Loucy (cell line): Measurements from ENCODE around the gene ATP6V1G2.

Experiments used
- H2AFZ ChIP-seq: fragments of 200-600 bp; sonication (generic); 2 replicates; pipeline ENCODE4 v1.6.0; 2016; ENCODE audit warnings: antibody characterized with exemption, mild to moderate bottlenecking, low read length, moderate library complexity
- H3F3A ChIP-seq: fragments of 200-600 bp; 2 replicates; pipeline ENCODE4 v1.6.0; 2016; ENCODE audit warnings: antibody characterized with exemption, low read depth, mild to moderate bottlenecking
- H3K27me3 ChIP-seq: fragments of 200-600 bp; sonication (generic); 2 replicates; pipeline ENCODE4 v1.6.1; 2014; ENCODE audit warnings: low read length, mild to moderate bottlenecking; ENCODE audit not compliant: insufficient read depth, poor library complexity, severe bottlenecking
- H3K36me3 ChIP-seq: fragments of 200-600 bp; sonication (generic); 2 replicates; pipeline ENCODE4 v1.6.1; 2016; ENCODE audit warnings: low read length; ENCODE audit not compliant: insufficient read depth
- H3K4me1 ChIP-seq: fragments of 200-600 bp; sonication (generic); 2 replicates; pipeline ENCODE4 v1.5.1; 2014; ENCODE audit warnings: low read length, mild to moderate bottlenecking; ENCODE audit not compliant: insufficient read depth, poor library complexity, severe bottlenecking
- H3K4me2 ChIP-seq: fragments of 200-600 bp; sonication (generic); 2 replicates; pipeline ENCODE4 v1.6.0; 2014; ENCODE audit warnings: antibody characterized with exemption, low read length, low read depth, mild to moderate bottlenecking; ENCODE audit not compliant: poor library complexity, severe bottlenecking
- H3K4me3 ChIP-seq: fragments of 200-600 bp; sonication (generic); 2 replicates; pipeline ENCODE4 v1.5.1; 2014; ENCODE audit warnings: low read length, mild to moderate bottlenecking, mixed read lengths; ENCODE audit not compliant: poor library complexity, severe bottlenecking
- H3K79me2 ChIP-seq: fragments of 200-600 bp; sonication (generic); 2 replicates; pipeline ENCODE4 v1.6.1; 2014; ENCODE audit warnings: low read length; ENCODE audit not compliant: insufficient read depth
- H3K9ac ChIP-seq: fragments of 200-600 bp; sonication (generic); 2 replicates; pipeline ENCODE4 v1.6.0; 2014; ENCODE audit warnings: mild to moderate bottlenecking, low read depth, low read length, moderate library complexity; ENCODE audit not compliant: poor library complexity, severe bottlenecking
- H3K9me2 ChIP-seq: fragments of 200-600 bp; sonication (generic); replicated peaks from 2 replicates; pipeline ENCODE4 v1.6.1; 2016; ENCODE audit warnings: low read depth, low read length, mixed read lengths
- H3K9me3 ChIP-seq: fragments of 200-600 bp; sonication (generic); 2 replicates; pipeline ENCODE4 v1.6.1; 2014; ENCODE audit warnings: mild to moderate bottlenecking, antibody characterized with exemption, low read length, low read depth; ENCODE audit not compliant: insufficient read depth
- H4K20me1 ChIP-seq: fragments of 200-600 bp; sonication (generic); 2 replicates; pipeline ENCODE4 v1.6.0; 2014; ENCODE audit warnings: antibody characterized with exemption, low read length, mild to moderate bottlenecking; ENCODE audit not compliant: insufficient read depth, poor library complexity, severe bottlenecking
- CTCF ChIP-seq: fragments of 200-600 bp; sonication (generic); conservative IDR thresholded peaks from 2 replicates; pipeline ENCODE4 v1.5.1; 2014; ENCODE audit warnings: mild to moderate bottlenecking, antibody characterized with exemption, low read length
- EZH2phosphoT487 ChIP-seq: fragments of 200-600 bp; IDR thresholded peaks from 2 replicates; pipeline ENCODE4 v1.6.1; 2018; ENCODE audit warnings: antibody characterized with exemption, mild to moderate bottlenecking, moderate library complexity, borderline replicate concordance

Gene ATP6V1G2

GRCh38 chr6:31577579-31577966 is 31.2 kb upstream of the ATP6V1G2 start:
- peak overlapping the region; percentile 54 for H3K9ac ChIP-seq
- TF ChIP-seq EZH2phosphoT487 (no peak), CTCF (no peak)
- H3K9me2 ChIP-seq = no peaks in the 10 kb centered on the region
- no peaks in the 10 kb centered on the region for H3K27me3 ChIP-seq
- no peak overlapping the region for H2AFZ ChIP-seq
- no peaks in the 10 kb centered on the region for H3K9me3 ChIP-seq
- H3K79me2 ChIP-seq = peaks cover 17% of the 10 kb centered on the region
- no peaks in the 10 kb centered on the region for H3F3A ChIP-seq
- peak overlapping the region; percentile 52 for H3K4me2 ChIP-seq
- H3K36me3 ChIP-seq = no peaks in the 10 kb centered on the region
- no peaks in the 10 kb centered on the region for H4K20me1 ChIP-seq
- peaks cover 65% of the 10 kb centered on the region for H3K4me1 ChIP-seq
- no peak overlapping the region for H3K4me3 ChIP-seq

DNA sequence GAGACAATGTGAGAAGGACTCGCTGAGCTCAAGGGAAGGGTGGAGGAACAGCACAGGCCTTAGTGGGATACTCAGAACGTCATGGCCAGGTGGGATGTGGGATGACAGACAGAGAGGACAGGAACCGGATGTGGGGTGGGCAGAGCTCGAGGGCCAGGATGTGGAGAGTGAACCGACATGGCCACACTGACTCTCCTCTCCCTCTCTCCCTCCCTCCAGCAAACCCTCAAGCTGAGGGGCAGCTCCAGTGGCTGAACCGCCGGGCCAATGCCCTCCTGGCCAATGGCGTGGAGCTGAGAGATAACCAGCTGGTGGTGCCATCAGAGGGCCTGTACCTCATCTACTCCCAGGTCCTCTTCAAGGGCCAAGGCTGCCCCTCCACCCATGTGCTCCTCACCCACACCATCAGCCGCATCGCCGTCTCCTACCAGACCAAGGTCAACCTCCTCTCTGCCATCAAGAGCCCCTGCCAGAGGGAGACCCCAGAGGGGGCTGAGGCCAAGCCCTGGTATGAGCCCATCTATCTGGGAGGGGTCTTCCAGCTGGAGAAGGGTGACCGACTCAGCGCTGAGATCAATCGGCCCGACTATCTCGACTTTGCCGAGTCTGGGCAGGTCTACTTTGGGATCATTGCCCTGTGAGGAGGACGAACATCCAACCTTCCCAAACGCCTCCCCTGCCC is 30.6 kb upstream of the ATP6V1G2 start:
- Histone ChIP-seq H3K36me3 (no peaks in the 10 kb centered on the region), H2AFZ (no peak overlapping the region), H3K4me2 (peak overlapping the region; percentile 52), H3K4me3 (peak overlapping the region; percentile 49), H3K9ac (peak overlapping the region; percentile 54), H3K27me3 (no peaks in the 10 kb centered on the region), H3K9me3 (no peaks in the 10 kb centered on the region), H3F3A (no peaks in the 10 kb centered on the region), H4K20me1 (no peaks in the 10 kb centered on the region), H3K79me2 (peaks cover 12% of the 10 kb centered on the region), H3K9me2 (no peaks in the 10 kb centered on the region), H3K4me1 (peaks cover 65% of the 10 kb centered on the region)
- no peak for TF ChIP-seq EZH2phosphoT487
- TF ChIP-seq CTCF = no peak

DNA sequence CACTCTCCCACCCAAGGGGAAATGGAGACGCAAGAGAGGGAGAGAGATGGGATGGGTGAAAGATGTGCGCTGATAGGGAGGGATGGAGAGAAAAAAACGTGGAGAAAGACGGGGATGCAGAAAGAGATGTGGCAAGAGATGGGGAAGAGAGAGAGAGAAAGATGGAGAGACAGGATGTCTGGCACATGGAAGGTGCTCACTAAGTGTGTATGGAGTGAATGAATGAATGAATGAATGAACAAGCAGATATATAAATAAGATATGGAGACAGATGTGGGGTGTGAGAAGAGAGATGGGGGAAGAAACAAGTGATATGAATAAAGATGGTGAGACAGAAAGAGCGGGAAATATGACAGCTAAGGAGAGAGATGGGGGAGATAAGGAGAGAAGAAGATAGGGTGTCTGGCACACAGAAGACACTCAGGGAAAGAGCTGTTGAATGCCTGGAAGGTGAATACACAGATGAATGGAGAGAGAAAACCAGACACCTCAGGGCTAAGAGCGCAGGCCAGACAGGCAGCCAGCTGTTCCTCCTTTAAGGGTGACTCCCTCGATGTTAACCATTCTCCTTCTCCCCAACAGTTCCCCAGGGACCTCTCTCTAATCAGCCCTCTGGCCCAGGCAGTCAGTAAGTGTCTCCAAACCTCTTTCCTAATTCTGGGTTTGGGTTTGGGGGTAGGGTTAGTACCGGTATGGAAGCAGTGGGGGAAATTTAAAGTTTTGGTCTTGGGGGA is 29.7 kb upstream of the ATP6V1G2 start:
- H2AFZ ChIP-seq = no peak overlapping the region
- peak overlapping the region; percentile 52 for H3K4me2 ChIP-seq
- peaks cover 67% of the 10 kb centered on the region for H3K4me1 ChIP-seq

More for the DNA sequence above, 29.7 kb upstream of the ATP6V1G2 start:
- Histone ChIP-seq H3K9ac (peak overlapping the region; percentile 54), H4K20me1 (no peaks in the 10 kb centered on the region), H3K27me3 (no peaks in the 10 kb centered on the region), H3K79me2 (peaks cover 2% of the 10 kb centered on the region), H3K9me2 (no peaks in the 10 kb centered on the region), H3F3A (no peaks in the 10 kb centered on the region), H3K36me3 (no peaks in the 10 kb centered on the region), H3K4me3 (peak overlapping the region; percentile 49), H3K9me3 (no peaks in the 10 kb centered on the region)
- TF ChIP-seq CTCF (no peak), EZH2phosphoT487 (no peak)
